Measurements from ENCODE around the gene RAP1GAP.

RAP1GAP gene

GRCh38 chr1:21614419-21615115 lies 54.6 kb downstream of the RAP1GAP start:
- DNase-seq: no peak

- no peak for DNase-seq
Measured at GRCh38 chr1:21613072-21613867, 55.9 kb downstream of the RAP1GAP start.

- DNase-seq: no peak
Measured at GRCh38 chr1:21612057-21612456, 57.1 kb downstream of the RAP1GAP start.

GRCh38 chr1:21610989-21611785 lies 58.0 kb downstream of the RAP1GAP start:
- no peak for DNase-seq

GRCh38 chr1:21610027-21610426 lies 59.1 kb downstream of the RAP1GAP start:
- no peak for DNase-seq

GRCh38 chr1:21608798-21609197 lies 60.4 kb downstream of the RAP1GAP start:
- DNase-seq: no peak

- peak in 13 of 56 donors; percentile 18 to 72 (median 30) for DNase-seq
Measured at GRCh38 chr1:21607549-21608529, 61.3 kb downstream of the RAP1GAP start.

- DNase-seq: no peak
Measured at GRCh38 chr1:21605964-21606705, 63.0 kb downstream of the RAP1GAP start.

- no peak for DNase-seq
Measured at GRCh38 chr1:21605012-21605715, 64.0 kb downstream of the RAP1GAP start.

- DNase-seq: peak in 1 of 56 donors; percentile 12
Measured at GRCh38 chr1:21604208-21604957, 64.8 kb downstream of the RAP1GAP start.

GRCh38 chr1:21603177-21604138 lies 65.7 kb downstream of the RAP1GAP start:
- DNase-seq: peak in 9 of 56 donors; percentile 7 to 50 (median 28)

- no peak for DNase-seq
Measured at GRCh38 chr1:21601278-21602048, 67.7 kb downstream of the RAP1GAP start.

- no peak for DNase-seq
Measured at GRCh38 chr1:21599402-21599801, 69.8 kb downstream of the RAP1GAP start.

- peak in 3 of 56 donors; percentile 38 to 56 (median 54) for DNase-seq
Measured at GRCh38 chr1:21598904-21599303, 70.3 kb downstream of the RAP1GAP start.

GRCh38 chr1:21598417-21598816 lies 70.7 kb downstream of the RAP1GAP start:
- no peak for DNase-seq

- peak in 1 of 56 donors; percentile 10 for DNase-seq
Measured at GRCh38 chr1:21597753-21598152, 71.4 kb downstream of the RAP1GAP start.
